Measurements from ENCODE around the gene CENPE.
"Not testable (repeated sequence)": the region's sequence is repeated elsewhere in the genome, so short reads cannot be mapped to it uniquely, and the experiment has no call there.

GRCh38 chr4:103223556-103223955 is 25.4 kb upstream of the CENPE start:
- not testable (repeated sequence) for TF ChIP-seq CTCF, POLR2A (IDR thresholded peaks at IDR 0.05)

All from uterus (tissue), 2 donors.